GM12891 (cell line): ENCODE measurements around the gene LUZP4.

Experiments used
- DNase-seq: peaks from one replicate; pipeline ENCODE4 v3.0.0; 2011; ENCODE audit warnings: low spot score; ENCODE audit not compliant: insufficient read length
- FAIRE-seq: peaks from 2 replicates; lab custom pipeline; 2011; peaks lifted over from hg19 to GRCh38; lab: Jason Lieb, UNC
- PAX5 ChIP-seq: IDR thresholded peaks from 2 replicates; pipeline ENCODE4 v1.6.1; 2011; ENCODE audit warnings: low read length, moderate library complexity, mild to moderate bottlenecking; ENCODE audit not compliant: insufficient read depth, severe bottlenecking
- POLR2A ChIP-seq: IDR thresholded peaks from 2 replicates; pipeline ENCODE4 v1.6.1; 2011; ENCODE audit warnings: low read depth, low read length, control low read depth
- POLR2AphosphoS5 ChIP-seq: IDR thresholded peaks from 2 replicates; pipeline ENCODE4 v1.6.1; 2011; ENCODE audit warnings: low read depth, low read length, control low read depth
- POU2F2 ChIP-seq: IDR thresholded peaks from 2 replicates; pipeline ENCODE4 v1.6.1; 2011; ENCODE audit warnings: low read depth, mild to moderate bottlenecking, control low read depth, low read length, moderate library complexity
- SPI1 ChIP-seq: IDR thresholded peaks from 2 replicates; pipeline ENCODE4 v1.6.1; 2011; ENCODE audit warnings: low read depth, low read length, control low read depth
- TAF1 ChIP-seq: IDR thresholded peaks from 2 replicates; pipeline ENCODE4 v1.6.1; 2011; ENCODE audit warnings: low read depth, low read length, control low read depth

LUZP4 gene

DNA sequence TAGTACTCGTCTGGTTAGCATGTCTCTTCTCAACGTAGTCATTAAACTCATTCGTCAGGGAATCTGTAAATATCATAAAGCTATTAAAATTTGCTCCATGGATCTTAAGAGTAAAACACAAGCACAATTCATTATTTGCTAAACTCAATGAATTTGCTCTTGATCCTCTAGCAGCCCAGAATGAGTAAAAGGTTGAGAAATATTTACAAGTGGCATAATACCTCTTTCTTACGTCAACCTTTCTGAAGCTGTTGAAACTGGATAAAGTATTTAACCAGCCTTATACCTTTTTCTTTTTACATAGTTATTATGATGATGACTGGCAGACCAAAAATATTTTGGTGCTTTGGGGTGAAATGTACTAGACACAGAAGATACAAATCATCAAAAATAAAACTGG lies 66.9 kb downstream of the LUZP4 start:
- TF ChIP-seq SPI1: no peak
- no peak for TF ChIP-seq POLR2AphosphoS5
- TF ChIP-seq TAF1: no peak
- no peak for TF ChIP-seq PAX5
- TF ChIP-seq POU2F2: no peak
- no peak for TF ChIP-seq POLR2A
- no peak for FAIRE-seq
- no peak for DNase-seq
